SK-N-SH (cell line): ENCODE data around the gene PRKCA.

ENCODE experiments used
- CHD2 ChIP-seq: fragments of 150-350 bp; IDR thresholded peaks from 2 replicates; pipeline ENCODE4 v1.6.1; 2018; ENCODE audit warnings: low read length; ENCODE audit not compliant: partially characterized antibody
- CTCF ChIP-seq: fragments of 200-600 bp; sonication (generic); IDR thresholded peaks from 2 replicates; pipeline ENCODE4 v1.6.1; 2017; ENCODE audit warnings: antibody characterized with exemption, mild to moderate bottlenecking, moderate library complexity
- EP300 ChIP-seq, 2 experiments: IDR thresholded peaks; 2 replicates each; pipeline versions ENCODE4 v1.4.0 to v1.6.1; 2012; ENCODE audit warnings: borderline replicate concordance in 1 of 2, low read depth in 1 of 2, low read length in 1 of 2
- EZH2phosphoT487 ChIP-seq: fragments of 200-600 bp; sonication (generic); IDR thresholded peaks from 2 replicates; pipeline ENCODE4 v1.6.1; 2017; ENCODE audit warnings: low read depth, mixed run types, mild to moderate bottlenecking, antibody characterized with exemption, moderate library complexity, borderline replicate concordance
- JUND ChIP-seq: IDR thresholded peaks from 2 replicates; pipeline ENCODE4 v1.4.0; 2012
- MAX ChIP-seq: IDR thresholded peaks from 2 replicates; pipeline ENCODE4 v1.4.0; 2012; ENCODE audit warnings: low read depth
- POLR2AphosphoS5 ChIP-seq: IDR thresholded peaks from 2 replicates; pipeline ENCODE4 v1.6.1; 2012; ENCODE audit warnings: low read depth, low read length
- RCOR1 ChIP-seq: fragments of 150-350 bp; IDR thresholded peaks from 2 replicates; pipeline ENCODE4 v1.6.1; 2017; ENCODE audit warnings: antibody characterized with exemption, low read length
- USF1 ChIP-seq: IDR thresholded peaks from 2 replicates; pipeline ENCODE4 v1.4.0; 2012; ENCODE audit warnings: low read depth, borderline replicate concordance
- YY1 ChIP-seq: IDR thresholded peaks from 2 replicates; pipeline ENCODE4 v1.4.0; 2012; ENCODE audit warnings: low read depth, mild to moderate bottlenecking

DNA sequence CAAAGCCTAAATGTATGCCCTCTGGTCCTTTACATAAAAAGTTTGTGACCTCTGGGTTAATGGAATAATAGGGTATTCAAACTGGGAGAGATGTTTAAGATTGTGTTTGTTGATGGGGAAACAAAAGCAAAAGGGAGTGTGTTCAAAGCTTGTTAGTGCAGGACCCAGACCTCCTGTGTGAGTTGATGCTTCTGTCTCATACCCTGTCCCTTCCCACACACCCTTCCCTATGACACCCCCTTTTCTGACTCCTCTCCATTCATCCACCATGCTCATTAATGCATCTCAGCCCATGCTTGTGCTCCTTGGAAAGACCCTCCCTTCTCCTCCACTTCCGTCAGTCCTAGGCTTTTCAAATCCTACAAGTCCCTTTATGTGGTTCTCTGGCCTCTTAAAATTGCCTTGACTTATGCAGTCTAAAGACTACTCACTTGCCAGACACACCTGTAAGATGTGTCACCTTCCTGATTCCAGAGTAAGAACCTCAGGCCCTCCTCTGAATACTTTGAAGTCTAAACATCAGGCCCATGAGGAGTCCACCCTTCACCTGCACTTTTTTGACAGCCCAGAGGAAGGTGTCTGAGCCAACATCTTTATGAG is 404.5 kb downstream of the PRKCA start:
- TF ChIP-seq MAX, result no peak
- TF ChIP-seq POLR2AphosphoS5, result no peak
- TF ChIP-seq EZH2phosphoT487, result no peak
- TF ChIP-seq YY1, result no peak
- TF ChIP-seq CTCF, result no peak
- no peak for TF ChIP-seq EP300 (IDR thresholded peaks at IDR 0.05; ENCODE audit: borderline replicate concordance in 1 of 2, low read depth in 1 of 2, low read length in 1 of 2)
- TF ChIP-seq USF1, result no peak
- no peak for TF ChIP-seq JUND
- TF ChIP-seq CHD2, result no peak
- no peak for TF ChIP-seq RCOR1
